IMR-90 (cell line): ENCODE results near the gene HTT. TPM values are rescaled to one million over a fixed set of nuclear protein-coding genes. Genes with fewer than 3 reads are reported as not detected.

Source experiments
- ATAC-seq: fragments of 200-7000 bp; cut with Tn5 transposase; 2 replicates; pipeline ENCODE4 v1.9.1; 2020; ENCODE audit warnings: low read depth, mild to moderate bottlenecking, moderate library complexity
- BruUV-seq: library from RNA; stranded (reverse); fragments of 400-500 nt; replicated peaks from 2 replicates; lab custom pipeline; 2021; lab: Mats Ljungman, UMichigan
- CTCF ChIA-PET: fragments of 300-600 bp; formaldehyde crosslinking; extraction: SDS; loops from one replicate; lab custom pipeline; 2021; ENCODE audit warnings: antibody characterized with exemption; lab: Yijun Ruan, JAX
- POLR2A ChIA-PET: fragments of 300-600 bp; sonication (Branson Sonifier 250); formaldehyde crosslinking; loops from one replicate; lab custom pipeline; 2022; ENCODE audit warnings: antibody characterized with exemption; ENCODE audit not compliant: unreplicated experiment; lab: Charles Lee
- DNase-seq: peaks from one replicate; pipeline ENCODE4 v3.0.0; 2013
- H2AFZ ChIP-seq: replicated peaks from 2 replicates; pipeline ENCODE3; 2013; ENCODE audit warnings: low read length, mild to moderate bottlenecking; ENCODE audit not compliant: poor library complexity
- H2AK5ac ChIP-seq: 2 replicates; pipeline ENCODE4 v1.6.1; 2013; ENCODE audit warnings: low read depth, low read length, inconsistent platforms
- H2AK9ac ChIP-seq: replicated peaks from 2 replicates; pipeline ENCODE3; 2013; ENCODE audit warnings: mild to moderate bottlenecking, low read depth, low read length, moderate library complexity; ENCODE audit not compliant: poor library complexity
- H2BK120ac ChIP-seq: 2 replicates; pipeline ENCODE4 v1.6.1; 2013; ENCODE audit warnings: low read depth, low read length, inconsistent platforms
- H2BK15ac ChIP-seq: 3 replicates; pipeline ENCODE4 v1.6.1; 2013; ENCODE audit warnings: low read depth, low read length, inconsistent platforms
- H2BK20ac ChIP-seq: 2 replicates; pipeline ENCODE4 v1.6.1; 2013; ENCODE audit warnings: low read depth, mild to moderate bottlenecking, inconsistent platforms, low read length, moderate library complexity
- H2BK5ac ChIP-seq: 2 replicates; pipeline ENCODE4 v1.6.1; 2013; ENCODE audit warnings: mild to moderate bottlenecking, low read depth, low read length, inconsistent platforms; ENCODE audit not compliant: poor library complexity, severe bottlenecking
- H3K14ac ChIP-seq: replicated peaks from 2 replicates; pipeline ENCODE4 v1.6.1; 2013; ENCODE audit warnings: low read depth, low read length, inconsistent platforms
- H3K18ac ChIP-seq: 2 replicates; pipeline ENCODE4 v1.6.1; 2013; ENCODE audit warnings: low read depth, low read length, control low read depth
- H3K23ac ChIP-seq: 2 replicates; pipeline ENCODE4 v1.6.1; 2013; ENCODE audit warnings: low read depth, low read length, inconsistent platforms
- H3K27ac ChIP-seq: 2 replicates; pipeline ENCODE4 v1.5.1; 2013; ENCODE audit warnings: mild to moderate bottlenecking, control low read depth, low read length; ENCODE audit not compliant: insufficient read depth
- H3K27me3 ChIP-seq: 2 replicates; pipeline ENCODE4 v1.6.1; 2013; ENCODE audit warnings: low read length; ENCODE audit not compliant: control insufficient read depth, insufficient read depth
- H3K36me3 ChIP-seq: 2 replicates; pipeline ENCODE4 v1.6.1; 2013; ENCODE audit warnings: low read length, mixed read lengths; ENCODE audit not compliant: control insufficient read depth, insufficient read depth
- H3K4ac ChIP-seq: 2 replicates; pipeline ENCODE4 v1.6.1; 2013; ENCODE audit warnings: low read depth, low read length, inconsistent platforms
- H3K4me1 ChIP-seq: 2 replicates; pipeline ENCODE4 v1.6.1; 2013; ENCODE audit warnings: low read length, mixed read lengths; ENCODE audit not compliant: control insufficient read depth, insufficient read depth
- H3K4me2 ChIP-seq: 2 replicates; pipeline ENCODE4 v1.6.1; 2013; ENCODE audit warnings: low read depth, mild to moderate bottlenecking, control low read depth, low read length, moderate library complexity
- H3K4me3 ChIP-seq: 2 replicates; pipeline ENCODE4 v1.5.1; 2013; ENCODE audit warnings: low read depth, mild to moderate bottlenecking, control low read depth, low read length, moderate library complexity; ENCODE audit not compliant: insufficient read depth
- H3K56ac ChIP-seq: 2 replicates; pipeline ENCODE4 v1.6.1; 2013; ENCODE audit warnings: low read length, inconsistent platforms; ENCODE audit not compliant: insufficient read depth; ENCODE audit errors: extremely low read depth
- H3K79me1 ChIP-seq, 2 experiments: 2 replicates each; pipeline ENCODE4 v1.6.1; 2013; ENCODE audit warnings: low read length in 2 of 2, inconsistent platforms in 1 of 2, low read depth in 1 of 2
- H3K9ac ChIP-seq: 2 replicates; pipeline ENCODE4 v1.6.1; 2013; ENCODE audit warnings: low read depth, low read length, control low read depth
- H3K9me1 ChIP-seq: 2 replicates; pipeline ENCODE4 v1.6.1; 2013; ENCODE audit warnings: low read length, inconsistent platforms; ENCODE audit not compliant: insufficient read depth
- H3K9me3 ChIP-seq: 2 replicates; pipeline ENCODE4 v1.6.1; 2013; ENCODE audit warnings: low read length; ENCODE audit not compliant: control insufficient read depth, insufficient read depth
- H4K20me1 ChIP-seq: 2 replicates; pipeline ENCODE4 v1.6.1; 2013; ENCODE audit warnings: low read length, inconsistent platforms; ENCODE audit not compliant: insufficient read depth
- H4K5ac ChIP-seq: 2 replicates; pipeline ENCODE4 v1.6.1; 2013; ENCODE audit warnings: mild to moderate bottlenecking, low read depth, low read length, control low read depth
- H4K8ac ChIP-seq, 2 experiments: 2 replicates each; pipeline ENCODE4 v1.6.1; 2013; ENCODE audit warnings: low read depth in 2 of 2, low read length in 2 of 2, control low read depth in 1 of 2, inconsistent platforms in 1 of 2
- H4K91ac ChIP-seq: 2 replicates; pipeline ENCODE4 v1.6.1; 2013; ENCODE audit warnings: low read depth, low read length, inconsistent platforms; ENCODE audit not compliant: insufficient read depth
- CEBPB ChIP-seq: IDR thresholded peaks from 2 replicates; pipeline ENCODE4 v1.6.1; 2012; ENCODE audit warnings: low read depth, low read length, improper control_type of control experiment
- CHD1 ChIP-seq: IDR thresholded peaks from 2 replicates; pipeline ENCODE4 v1.6.1; 2012; ENCODE audit warnings: low read depth, low read length, improper control_type of control experiment
- CTCF ChIP-seq: conservative IDR thresholded peaks from 2 replicates; pipeline ENCODE4 v1.5.1; 2012; ENCODE audit warnings: mild to moderate bottlenecking, low read depth, low read length, improper control_type of control experiment
- ELK1 ChIP-seq: fragments of 150-350 bp; IDR thresholded peaks from 2 replicates; pipeline ENCODE4 v1.6.1; 2016; ENCODE audit warnings: low read depth, mild to moderate bottlenecking, low read length, moderate library complexity, borderline replicate concordance
- MAFK ChIP-seq: IDR thresholded peaks from 2 replicates; pipeline ENCODE4 v1.6.1; 2012; ENCODE audit warnings: low read depth, low read length, improper control_type of control experiment
- MXI1 ChIP-seq: IDR thresholded peaks from 2 replicates; pipeline ENCODE4 v1.6.1; 2012; ENCODE audit warnings: low read depth, mild to moderate bottlenecking, low read length, moderate library complexity, borderline replicate concordance
- RAD21 ChIP-seq: IDR thresholded peaks from 2 replicates; pipeline ENCODE4 v1.6.1; 2012; ENCODE audit warnings: low read length, improper control_type of control experiment
- SMC3 ChIP-seq: fragments of 150-350 bp; IDR thresholded peaks from 2 replicates; pipeline ENCODE4 v1.6.1; 2016; ENCODE audit warnings: low read depth, mild to moderate bottlenecking, antibody characterized with exemption, low read length, moderate library complexity
- whole genome bisulfite sequencing, 2 experiments: methylation state at CpG; one replicate each; pipeline versions ENCODE4 v1.1.5 to v1.1.7; 2013; ENCODE audit warnings: missing lambda C conversion rate in 2 of 2; ENCODE audit not compliant: insufficient read length in 1 of 2; ENCODE audit errors: extremely low coverage in 2 of 2; 5-methylcytosine and 5-hydroxymethylcytosine counted together
- dilution Hi-C: fragments of 300-500 bp; cut with HindIII; formaldehyde crosslinking; loops from one replicate; pipeline ENCODE4 v1.14.3; 2018; ENCODE audit warnings: low sequenced_read_pairs; ENCODE audit not compliant: unreplicated experiment
- in situ Hi-C: fragments of 300-500 bp; cut with MboI; formaldehyde crosslinking; loops from 3 replicates; pipeline ENCODE4 v1.14.3; 2019; ENCODE audit warnings: low sequenced_read_pairs, inconsistent platforms, mixed read lengths
- intact Hi-C: fragments of 100-400 bp; cut with micrococcal nuclease; formaldehyde crosslinking; loops from 2 replicates; pipeline ENCODE4 v1.10.0; 2022
- polyA plus RNA-seq, 3 experiments: library from polyadenylated mRNA; depleted of rRNA; stranded (reverse); fragments of >200 nt; gene quantifications; 2 replicates each; pipeline ENCODE4 v1.2.3, GENCODE V29; 2012; ENCODE audit warnings: low replicate concordance in 1 of 3
- total RNA-seq: library from RNA; depleted of rRNA; stranded (reverse); fragments of >200 nt; gene quantifications from 2 replicates; pipeline ENCODE4 v1.2.3, GENCODE V29; 2012

Gene HTT
- total and polyA plus RNA-seq, 2 of the 4 experiments (the other 2 are of a cell fraction) = 11.6 to 14.3 TPM

- H2BK20ac ChIP-seq = no peak overlapping the region
Observed at GRCh38 chr4:3121110-3121509, 46.6 kb downstream of the HTT start.

More at GRCh38 chr4:3121110-3121509, 46.6 kb downstream of the HTT start:
- Histone ChIP-seq H2BK120ac (no peak overlapping the region), H4K91ac (no peak overlapping the region), H3K27me3 (no peaks in the 10 kb centered on the region), H3K14ac (no peak overlapping the region), H2AK5ac (no peak overlapping the region), H3K56ac (no peak overlapping the region), H3K9me1 (peaks cover 8% of the 10 kb centered on the region), H3K4me3 (no peak overlapping the region), H3K4me1 (peaks cover 6% of the 10 kb centered on the region), H2BK15ac (no peak overlapping the region), H3K36me3 (peaks cover 20% of the 10 kb centered on the region), H4K5ac (no peak overlapping the region), H3K4ac (no peak overlapping the region), H3K23ac (no peak overlapping the region), H2AFZ (no peak overlapping the region), H4K20me1 (peaks cover 5% of the 10 kb centered on the region; the same call in 1 of the 2 replicates), H2BK5ac (no peak overlapping the region), H3K9me3 (no peaks in the 10 kb centered on the region), H4K8ac (no peak overlapping the region), H3K9ac (no peak overlapping the region), H3K79me1 (peaks cover 11 to 25% of the 10 kb centered on the region in 2 experiments; a peak in 3 of 4 replicates), H3K4me2 (no peak overlapping the region), H3K27ac (no peak overlapping the region), H3K18ac (no peak overlapping the region), H2AK9ac (no peak overlapping the region)
- in situ Hi-C loops (no loop called here), intact Hi-C loops (no loop called here), dilution Hi-C loops (no loop called here)
- no CpG with 5 or more reads among the region's 9 CpGs for WGBS, 2 experiments
- DNase-seq = no peak
- TF ChIP-seq ELK1 = no peak
- TF ChIP-seq SMC3 = no peak
- no peak for TF ChIP-seq CTCF
- no peak for TF ChIP-seq MXI1
- no peak for TF ChIP-seq RAD21
- TF ChIP-seq CHD1 = no peak
- no peak for TF ChIP-seq CEBPB
- TF ChIP-seq MAFK = no peak
- ChIA-PET CTCF (interaction anchor here (3.2 kb wide), 1 partner anchor 14 kb away, joined by 15 read pairs; no protein-coding TSS in a partner anchor), POLR2A (no interaction called here)
- ATAC-seq = no peak
- no TSS peak for BruUV-seq
